GM23338 (cell line): ENCODE data around the gene TRPM1. TPM values are rescaled to one million over a fixed set of nuclear protein-coding genes. Genes with fewer than 3 reads are reported as not detected.

Source experiments
- ATAC-seq: fragments of 200-7000 bp; cut with Tn5 transposase; 3 replicates; pipeline ENCODE4 v1.9.1; 2020
- DNase-seq: peaks from one replicate; pipeline ENCODE4 v3.0.0-alpha.2; 2015; ENCODE audit warnings: low spot score
- H2AFZ ChIP-seq: fragments of 200-600 bp; sonication (generic); 2 replicates; pipeline ENCODE4 v1.8.0; 2016; ENCODE audit warnings: antibody characterized with exemption, mild to moderate bottlenecking, moderate library complexity
- H3F3A ChIP-seq: fragments of 200-600 bp; sonication (generic); replicated peaks from 2 replicates; pipeline ENCODE4 v1.8.0; 2017; ENCODE audit warnings: antibody characterized with exemption, mixed run types, low read depth
- H3K27ac ChIP-seq: fragments of 200-600 bp; sonication (generic); 2 replicates; pipeline ENCODE4 v1.6.1; 2016; ENCODE audit warnings: low read depth
- H3K27me3 ChIP-seq: fragments of 200-600 bp; sonication (generic); 2 replicates; pipeline ENCODE4 v1.8.0; 2016; ENCODE audit warnings: mild to moderate bottlenecking, mixed run types, moderate library complexity; ENCODE audit not compliant: insufficient read depth
- H3K36me3 ChIP-seq: fragments of 200-600 bp; sonication (generic); 2 replicates; pipeline ENCODE4 v1.8.0; 2016; ENCODE audit warnings: mild to moderate bottlenecking; ENCODE audit not compliant: insufficient read depth
- H3K4me1 ChIP-seq: fragments of 200-600 bp; sonication (generic); 2 replicates; pipeline ENCODE4 v1.8.0; 2016; ENCODE audit warnings: mild to moderate bottlenecking, moderate library complexity; ENCODE audit not compliant: insufficient read depth
- H3K4me2 ChIP-seq: fragments of 200-600 bp; sonication (generic); 2 replicates; pipeline ENCODE4 v1.7.1; 2017; ENCODE audit warnings: mixed run types
- H3K4me3 ChIP-seq: fragments of 200-600 bp; sonication (generic); 2 replicates; pipeline ENCODE4 v1.6.1; 2016; ENCODE audit warnings: mixed run types
- H3K79me2 ChIP-seq: fragments of 200-600 bp; sonication (generic); replicated peaks from 2 replicates; pipeline ENCODE4 v1.8.0; 2017; ENCODE audit warnings: mild to moderate bottlenecking; ENCODE audit not compliant: insufficient read depth
- H3K9me2 ChIP-seq: fragments of 200-600 bp; sonication (generic); 2 replicates; pipeline ENCODE4 v1.8.0; 2017; ENCODE audit not compliant: insufficient read depth
- H4K20me1 ChIP-seq: fragments of 200-600 bp; sonication (generic); replicated peaks from 2 replicates; pipeline ENCODE4 v1.8.0; 2017; ENCODE audit warnings: mild to moderate bottlenecking; ENCODE audit not compliant: insufficient read depth
- H3K27ac Mint-ChIP-seq: 2 replicates; pipeline ENCODE4 v1.8.0; 2020; ENCODE audit warnings: inconsistent platforms, mild to moderate bottlenecking, moderate library complexity, mixed read lengths
- H3K27me3 Mint-ChIP-seq: 3 replicates; pipeline ENCODE4 v1.8.0; 2022; ENCODE audit warnings: low read depth, mild to moderate bottlenecking, moderate library complexity, mixed read lengths, inconsistent platforms; ENCODE audit not compliant: insufficient read depth, poor library complexity
- H3K36me3 Mint-ChIP-seq: 3 replicates; pipeline ENCODE4 v1.8.0; 2021; ENCODE audit warnings: low read depth, mild to moderate bottlenecking, inconsistent platforms, moderate library complexity, mixed read lengths
- H3K4me1 Mint-ChIP-seq: 3 replicates; pipeline ENCODE4 v1.8.0; 2020; ENCODE audit warnings: mild to moderate bottlenecking, inconsistent platforms, mixed read lengths
- H3K4me3 Mint-ChIP-seq: 3 replicates; pipeline ENCODE4 v1.8.0; 2021; ENCODE audit warnings: moderate library complexity, mild to moderate bottlenecking, inconsistent platforms, mixed read lengths
- H3K9me3 Mint-ChIP-seq: 3 replicates; pipeline ENCODE4 v1.8.0; 2020; ENCODE audit warnings: moderate library complexity, mild to moderate bottlenecking, inconsistent platforms, mixed read lengths
- CREB1 ChIP-seq: fragments of 250-450 bp; sonication (Bioruptor Pico); IDR thresholded peaks from 2 replicates; pipeline ENCODE4 v1.5.0; 2020; ENCODE audit warnings: low read depth, mild to moderate bottlenecking, moderate library complexity
- EZH2 ChIP-seq: fragments of 200-600 bp; sonication (generic); IDR thresholded peaks from one replicate; pipeline ENCODE4 v1.8.0; 2017; ENCODE audit warnings: antibody characterized with exemption, mild to moderate bottlenecking, low read depth; ENCODE audit not compliant: unreplicated experiment
- EZH2phosphoT487 ChIP-seq: fragments of 200-600 bp; sonication (generic); IDR thresholded peaks from one replicate; pipeline ENCODE4 v1.8.1; 2018; ENCODE audit warnings: antibody characterized with exemption; ENCODE audit not compliant: unreplicated experiment
- ZNF114 ChIP-seq: fragments of 250-450 bp; sonication (Bioruptor Pico); IDR thresholded peaks from 2 replicates; pipeline ENCODE4 v1.5.0; 2020; ENCODE audit warnings: mild to moderate bottlenecking, moderate library complexity
- ZNF331 ChIP-seq: fragments of 250-450 bp; sonication (Bioruptor Pico); IDR thresholded peaks from 2 replicates; pipeline ENCODE4 v1.5.0; 2020; ENCODE audit warnings: low read depth, mild to moderate bottlenecking, moderate library complexity
- polyA plus RNA-seq: library from polyadenylated mRNA; unstranded; fragments of >200 nt; fragmentation: Nextera tagmentation; extraction: Ambion mirVana; gene quantifications from 2 replicates; pipeline ENCODE4 v1.2.1, GENCODE V29; 2016
- total RNA-seq: library from RNA; depleted of rRNA; stranded (reverse); fragments of >200 nt; shearing (Covaris generic); gene quantifications from 2 replicates; pipeline ENCODE4 v1.2.3, GENCODE V29; 2014
- TF ChIP-seq, protein P1 (sequence below): fragments of 250-450 bp; sonication (Bioruptor Pico); IDR thresholded peaks from 2 replicates; pipeline ENCODE4 v1.5.0; 2020; ENCODE audit warnings: mild to moderate bottlenecking, moderate library complexity
- TF ChIP-seq, protein P2 (sequence below), 2 experiments: fragments of 200-600 bp in 1 of 2; sonication (generic) in 1 of 2; conservative IDR thresholded peaks; 2 replicates each; pipeline versions ENCODE4 v1.5.1 to v1.6.1; 2016 to 2017; ENCODE audit warnings: antibody characterized with exemption in 2 of 2, low read depth in 2 of 2, mild to moderate bottlenecking in 2 of 2, moderate library complexity in 1 of 2

The TRPM1 gene
- total and polyA plus RNA-seq, 2 experiments from 2014 or later, result 0.19 TPM; not detected in 1

DNA sequence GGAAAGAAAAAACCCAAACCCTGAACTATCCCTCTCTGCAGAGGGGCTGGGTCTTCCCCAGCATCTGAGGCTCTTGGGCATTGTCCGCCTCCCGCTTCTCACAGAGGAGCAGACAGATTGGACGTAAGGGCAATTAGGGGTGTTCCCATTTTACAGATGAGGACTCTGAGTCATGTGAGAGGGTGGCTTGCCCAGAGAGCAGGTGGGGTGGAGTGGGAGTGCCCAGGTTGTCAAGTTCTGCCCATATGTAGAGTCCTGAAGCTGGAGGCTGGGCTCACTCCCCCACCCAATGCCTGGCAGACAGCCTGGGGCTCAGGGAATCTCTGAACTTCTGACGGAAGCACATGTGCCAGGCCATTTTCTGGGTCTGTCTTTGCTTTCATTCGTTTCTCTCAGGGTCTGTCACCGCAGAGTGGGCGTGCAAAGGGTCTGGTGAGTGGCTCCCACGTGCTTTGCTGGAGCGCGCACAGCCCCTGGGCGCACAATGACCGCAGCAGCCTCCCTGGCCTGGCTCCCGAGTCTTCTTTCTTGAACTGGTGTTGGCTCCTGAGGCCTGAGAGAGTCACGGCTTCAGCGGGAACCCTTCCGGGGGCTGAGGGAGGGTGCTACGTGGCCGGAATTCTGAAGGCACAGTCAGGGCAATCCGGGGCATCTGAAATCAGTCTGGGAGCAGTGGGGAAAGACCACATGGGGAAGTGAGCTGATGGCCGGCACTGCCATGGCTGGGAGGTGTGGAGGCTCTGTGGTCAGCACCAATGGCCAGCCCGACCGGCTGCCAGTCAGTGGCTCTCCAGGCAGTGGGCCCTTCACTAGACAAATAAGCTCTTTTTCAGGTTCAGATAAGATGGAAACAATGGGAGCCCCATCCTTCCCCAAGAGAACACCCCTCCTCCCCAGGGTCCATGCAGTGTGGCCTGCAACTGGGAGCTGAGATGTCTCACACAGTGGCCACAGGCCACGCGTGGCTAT is 1.1 kb upstream of the TRPM1 start (continued):
- TF ChIP-seq, protein P1, sequence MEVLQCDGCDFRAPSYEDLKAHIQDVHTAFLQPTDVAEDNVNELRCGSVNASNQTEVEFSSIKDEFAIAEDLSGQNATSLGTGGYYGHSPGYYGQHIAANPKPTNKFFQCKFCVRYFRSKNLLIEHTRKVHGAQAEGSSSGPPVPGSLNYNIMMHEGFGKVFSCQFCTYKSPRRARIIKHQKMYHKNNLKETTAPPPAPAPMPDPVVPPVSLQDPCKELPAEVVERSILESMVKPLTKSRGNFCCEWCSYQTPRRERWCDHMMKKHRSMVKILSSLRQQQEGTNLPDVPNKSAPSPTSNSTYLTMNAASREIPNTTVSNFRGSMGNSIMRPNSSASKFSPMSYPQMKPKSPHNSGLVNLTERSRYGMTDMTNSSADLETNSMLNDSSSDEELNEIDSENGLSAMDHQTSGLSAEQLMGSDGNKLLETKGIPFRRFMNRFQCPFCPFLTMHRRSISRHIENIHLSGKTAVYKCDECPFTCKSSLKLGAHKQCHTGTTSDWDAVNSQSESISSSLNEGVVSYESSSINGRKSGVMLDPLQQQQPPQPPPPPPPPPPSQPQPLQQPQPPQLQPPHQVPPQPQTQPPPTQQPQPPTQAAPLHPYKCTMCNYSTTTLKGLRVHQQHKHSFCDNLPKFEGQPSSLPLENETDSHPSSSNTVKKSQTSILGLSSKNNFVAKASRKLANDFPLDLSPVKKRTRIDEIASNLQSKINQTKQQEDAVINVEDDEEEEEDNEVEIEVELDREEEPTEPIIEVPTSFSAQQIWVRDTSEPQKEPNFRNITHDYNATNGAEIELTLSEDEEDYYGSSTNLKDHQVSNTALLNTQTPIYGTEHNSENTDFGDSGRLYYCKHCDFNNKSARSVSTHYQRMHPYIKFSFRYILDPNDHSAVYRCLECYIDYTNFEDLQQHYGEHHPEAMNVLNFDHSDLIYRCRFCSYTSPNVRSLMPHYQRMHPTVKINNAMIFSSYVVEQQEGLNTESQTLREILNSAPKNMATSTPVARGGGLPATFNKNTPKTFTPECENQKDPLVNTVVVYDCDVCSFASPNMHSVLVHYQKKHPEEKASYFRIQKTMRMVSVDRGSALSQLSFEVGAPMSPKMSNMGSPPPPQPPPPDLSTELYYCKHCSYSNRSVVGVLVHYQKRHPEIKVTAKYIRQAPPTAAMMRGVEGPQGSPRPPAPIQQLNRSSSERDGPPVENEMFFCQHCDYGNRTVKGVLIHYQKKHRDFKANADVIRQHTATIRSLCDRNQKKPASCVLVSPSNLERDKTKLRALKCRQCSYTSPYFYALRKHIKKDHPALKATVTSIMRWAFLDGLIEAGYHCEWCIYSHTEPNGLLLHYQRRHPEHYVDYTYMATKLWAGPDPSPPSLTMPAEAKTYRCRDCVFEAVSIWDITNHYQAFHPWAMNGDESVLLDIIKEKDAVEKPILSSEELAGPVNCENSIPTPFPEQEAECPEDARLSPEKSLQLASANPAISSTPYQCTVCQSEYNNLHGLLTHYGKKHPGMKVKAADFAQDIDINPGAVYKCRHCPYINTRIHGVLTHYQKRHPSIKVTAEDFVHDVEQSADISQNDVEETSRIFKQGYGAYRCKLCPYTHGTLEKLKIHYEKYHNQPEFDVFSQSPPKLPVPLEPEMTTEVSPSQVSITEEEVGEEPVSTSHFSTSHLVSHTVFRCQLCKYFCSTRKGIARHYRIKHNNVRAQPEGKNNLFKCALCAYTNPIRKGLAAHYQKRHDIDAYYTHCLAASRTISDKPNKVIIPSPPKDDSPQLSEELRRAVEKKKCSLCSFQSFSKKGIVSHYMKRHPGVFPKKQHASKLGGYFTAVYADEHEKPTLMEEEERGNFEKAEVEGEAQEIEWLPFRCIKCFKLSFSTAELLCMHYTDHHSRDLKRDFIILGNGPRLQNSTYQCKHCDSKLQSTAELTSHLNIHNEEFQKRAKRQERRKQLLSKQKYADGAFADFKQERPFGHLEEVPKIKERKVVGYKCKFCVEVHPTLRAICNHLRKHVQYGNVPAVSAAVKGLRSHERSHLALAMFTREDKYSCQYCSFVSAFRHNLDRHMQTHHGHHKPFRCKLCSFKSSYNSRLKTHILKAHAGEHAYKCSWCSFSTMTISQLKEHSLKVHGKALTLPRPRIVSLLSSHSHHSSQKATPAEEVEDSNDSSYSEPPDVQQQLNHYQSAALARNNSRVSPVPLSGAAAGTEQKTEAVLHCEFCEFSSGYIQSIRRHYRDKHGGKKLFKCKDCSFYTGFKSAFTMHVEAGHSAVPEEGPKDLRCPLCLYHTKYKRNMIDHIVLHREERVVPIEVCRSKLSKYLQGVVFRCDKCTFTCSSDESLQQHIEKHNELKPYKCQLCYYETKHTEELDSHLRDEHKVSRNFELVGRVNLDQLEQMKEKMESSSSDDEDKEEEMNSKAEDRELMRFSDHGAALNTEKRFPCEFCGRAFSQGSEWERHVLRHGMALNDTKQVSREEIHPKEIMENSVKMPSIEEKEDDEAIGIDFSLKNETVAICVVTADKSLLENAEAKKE (CRISPR knock-in tag), result no peak

DNA sequence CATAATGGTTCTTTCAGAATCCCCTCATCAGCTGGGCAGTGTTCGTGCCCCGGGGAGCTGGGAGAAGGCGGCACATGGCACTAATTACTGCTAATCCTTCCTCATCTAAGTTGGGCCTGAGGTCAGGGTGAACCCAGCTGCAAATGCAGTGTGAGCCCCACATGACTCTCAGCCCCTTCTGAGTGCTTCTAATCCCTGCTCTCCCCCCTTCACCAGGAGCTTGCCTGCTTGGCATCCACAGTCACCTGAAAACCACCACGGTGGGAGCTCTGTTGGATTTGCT is 455 bp upstream of the TRPM1 start:
- ATAC-seq, result peak; percentile 37
- no peaks in the 10 kb centered on the region for H3K79me2 ChIP-seq
- TF ChIP-seq, protein P2, sequence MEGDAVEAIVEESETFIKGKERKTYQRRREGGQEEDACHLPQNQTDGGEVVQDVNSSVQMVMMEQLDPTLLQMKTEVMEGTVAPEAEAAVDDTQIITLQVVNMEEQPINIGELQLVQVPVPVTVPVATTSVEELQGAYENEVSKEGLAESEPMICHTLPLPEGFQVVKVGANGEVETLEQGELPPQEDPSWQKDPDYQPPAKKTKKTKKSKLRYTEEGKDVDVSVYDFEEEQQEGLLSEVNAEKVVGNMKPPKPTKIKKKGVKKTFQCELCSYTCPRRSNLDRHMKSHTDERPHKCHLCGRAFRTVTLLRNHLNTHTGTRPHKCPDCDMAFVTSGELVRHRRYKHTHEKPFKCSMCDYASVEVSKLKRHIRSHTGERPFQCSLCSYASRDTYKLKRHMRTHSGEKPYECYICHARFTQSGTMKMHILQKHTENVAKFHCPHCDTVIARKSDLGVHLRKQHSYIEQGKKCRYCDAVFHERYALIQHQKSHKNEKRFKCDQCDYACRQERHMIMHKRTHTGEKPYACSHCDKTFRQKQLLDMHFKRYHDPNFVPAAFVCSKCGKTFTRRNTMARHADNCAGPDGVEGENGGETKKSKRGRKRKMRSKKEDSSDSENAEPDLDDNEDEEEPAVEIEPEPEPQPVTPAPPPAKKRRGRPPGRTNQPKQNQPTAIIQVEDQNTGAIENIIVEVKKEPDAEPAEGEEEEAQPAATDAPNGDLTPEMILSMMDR (conservative IDR thresholded peaks at IDR 0.05; ENCODE audit: low read depth in 2 of 2), result no peak
- TF ChIP-seq EZH2phosphoT487 (no peak), ZNF331 (no peak), EZH2 (no peak), CREB1 (no peak), ZNF114 (CRISPR knock-in tag) (no peak)

More for the DNA sequence above, 455 bp upstream of the TRPM1 start:
- Mint-ChIP-seq H3K27ac (no peak overlapping the region), H3K36me3 (no peaks in the 10 kb centered on the region), H3K27me3 (peaks cover 8% of the 10 kb centered on the region), H3K9me3 (no peaks in the 10 kb centered on the region), H3K4me1 (peaks cover 20% of the 10 kb centered on the region), H3K4me3 (no peak overlapping the region)
- no peak for DNase-seq
- H2AFZ ChIP-seq, result no peak overlapping the region; the same call in 1 of the 2 replicates
- no peaks in the 10 kb centered on the region for H4K20me1 ChIP-seq
- H3F3A ChIP-seq, result no peaks in the 10 kb centered on the region
- no peaks in the 10 kb centered on the region for H3K36me3 ChIP-seq
- peaks cover 19% of the 10 kb centered on the region for H3K4me1 ChIP-seq
- no peak overlapping the region for H3K4me2 ChIP-seq
- H3K9me2 ChIP-seq, result no peaks in the 10 kb centered on the region
- no peak overlapping the region for H3K27ac ChIP-seq
- H3K4me3 ChIP-seq, result no peak overlapping the region
- no peaks in the 10 kb centered on the region for H3K27me3 ChIP-seq
